Activated naive CD4-positive, alpha-beta T cell treated with anti-CD3 and anti-CD28 coated beads, Interleukin-2, amount 10 ng/mL, durations not matched to agents 7 days and 5 days (primary cell): ENCODE measurements around the gene WNK1.
"Not testable (repeated sequence)": the region's sequence is repeated elsewhere in the genome, so short reads cannot be mapped to it uniquely, and the experiment has no call there.

Experiments
- CTCF ChIA-PET: fragments of 350-600 bp; sonication (Branson Sonifier 250); formaldehyde crosslinking; loops from one replicate; lab custom pipeline; 2021; ENCODE audit warnings: antibody characterized with exemption; lab: Charles Lee
- DNase-seq: peaks from one replicate; pipeline ENCODE4 v3.0.0-alpha.2; 2020
- H3K27ac Mint-ChIP-seq: one replicate; pipeline ENCODE4 v1.8.0; 2021; ENCODE audit warnings: mild to moderate bottlenecking, moderate library complexity, mixed read lengths
- H3K27me3 Mint-ChIP-seq: one replicate; pipeline ENCODE4 v1.8.0; 2021; ENCODE audit warnings: mild to moderate bottlenecking, mixed read lengths
- H3K36me3 Mint-ChIP-seq: one replicate; pipeline ENCODE4 v1.8.0; 2021; ENCODE audit warnings: mixed read lengths
- H3K4me1 Mint-ChIP-seq: one replicate; pipeline ENCODE4 v1.8.0; 2021; ENCODE audit warnings: mixed read lengths
- H3K4me3 Mint-ChIP-seq: one replicate; pipeline ENCODE4 v1.8.0; 2021; ENCODE audit warnings: mild to moderate bottlenecking, moderate library complexity, mixed read lengths
- H3K9me3 Mint-ChIP-seq: one replicate; pipeline ENCODE4 v1.8.0; 2021; ENCODE audit warnings: mixed read lengths

WNK1 gene

DNA sequence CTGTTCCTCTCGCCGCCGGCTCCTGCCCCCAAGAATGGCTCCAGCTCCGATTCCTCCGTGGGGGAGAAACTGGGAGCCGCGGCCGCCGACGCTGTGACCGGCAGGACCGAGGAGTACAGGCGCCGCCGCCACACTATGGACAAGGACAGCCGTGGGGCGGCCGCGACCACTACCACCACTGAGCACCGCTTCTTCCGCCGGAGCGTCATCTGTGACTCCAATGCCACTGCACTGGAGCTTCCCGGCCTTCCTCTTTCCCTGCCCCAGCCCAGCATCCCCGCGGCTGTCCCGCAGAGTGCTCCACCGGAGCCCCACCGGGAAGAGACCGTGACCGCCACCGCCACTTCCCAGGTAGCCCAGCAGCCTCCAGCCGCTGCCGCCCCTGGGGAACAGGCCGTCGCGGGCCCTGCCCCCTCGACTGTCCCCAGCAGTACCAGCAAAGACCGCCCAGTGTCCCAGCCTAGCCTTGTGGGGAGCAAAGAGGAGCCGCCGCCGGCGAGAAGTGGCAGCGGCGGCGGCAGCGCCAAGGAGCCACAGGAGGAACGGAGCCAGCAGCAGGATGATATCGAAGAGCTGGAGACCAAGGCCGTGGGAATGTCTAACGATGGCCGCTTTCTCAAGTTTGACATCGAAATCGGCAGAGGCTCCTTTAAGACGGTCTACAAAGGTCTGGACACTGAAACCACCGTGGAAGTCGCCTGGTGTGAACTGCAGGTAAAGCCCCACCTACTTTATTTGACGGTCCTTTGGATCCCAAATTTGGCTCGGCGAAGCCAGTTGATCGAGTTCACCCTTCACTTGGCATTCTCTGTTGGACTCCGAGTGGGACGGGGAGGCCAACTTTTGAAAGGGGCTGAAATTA, 1.5 kb downstream of the WNK1 start:
- Mint-ChIP-seq H3K4me3 (peak overlapping the region; percentile 88), H3K27ac (peak overlapping the region; percentile 93), H3K4me1 (peaks cover 43% of the 10 kb centered on the region), H3K36me3 (peaks cover 29% of the 10 kb centered on the region), H3K27me3 (no peaks in the 10 kb centered on the region), H3K9me3 (no peaks in the 10 kb centered on the region)
- CTCF ChIA-PET: interaction anchor here (1.0 to 6.3 kb wide), 13 partner anchors 25 to 196 kb away, joined by 3 to 74 read pairs (median 4); partner anchors contain the start of genes NINJ2 and RAD52
- DNase-seq: peak; percentile 70

- peaks cover 30% of the 10 kb centered on the region for H3K36me3 Mint-ChIP-seq
- no peaks in the 10 kb centered on the region for H3K9me3 Mint-ChIP-seq
- CTCF ChIA-PET: interaction anchor here (0.6 to 6.3 kb wide), 18 partner anchors 21 to 350 kb away, joined by 3 to 74 read pairs (median 4); partner anchors contain the start of gene NINJ2
- peaks cover 40% of the 10 kb centered on the region for H3K4me1 Mint-ChIP-seq
- H3K27ac Mint-ChIP-seq: peak overlapping the region; percentile 93
- no peaks in the 10 kb centered on the region for H3K27me3 Mint-ChIP-seq
- no peak for DNase-seq
- H3K4me3 Mint-ChIP-seq: peak overlapping the region; percentile 88
Observed at GRCh38 chr12:754473-754820, 2.1 kb downstream of the WNK1 start.

GRCh38 chr12:754851-755562, 2.6 kb downstream of the WNK1 start:
- H3K27ac Mint-ChIP-seq: peak overlapping the region; percentile 93
- H3K4me1 Mint-ChIP-seq: peaks cover 40% of the 10 kb centered on the region
- H3K4me3 Mint-ChIP-seq: peak overlapping the region; percentile 88
- H3K36me3 Mint-ChIP-seq: peaks cover 36% of the 10 kb centered on the region
- peak; percentile 24 for DNase-seq
- no peaks in the 10 kb centered on the region for H3K9me3 Mint-ChIP-seq
- CTCF ChIA-PET: interaction anchor here (0.5 to 6.3 kb wide), 19 partner anchors 21 to 349 kb away, joined by 3 to 74 read pairs (median 4); partner anchors contain the start of gene NINJ2
- no peaks in the 10 kb centered on the region for H3K27me3 Mint-ChIP-seq

DNA sequence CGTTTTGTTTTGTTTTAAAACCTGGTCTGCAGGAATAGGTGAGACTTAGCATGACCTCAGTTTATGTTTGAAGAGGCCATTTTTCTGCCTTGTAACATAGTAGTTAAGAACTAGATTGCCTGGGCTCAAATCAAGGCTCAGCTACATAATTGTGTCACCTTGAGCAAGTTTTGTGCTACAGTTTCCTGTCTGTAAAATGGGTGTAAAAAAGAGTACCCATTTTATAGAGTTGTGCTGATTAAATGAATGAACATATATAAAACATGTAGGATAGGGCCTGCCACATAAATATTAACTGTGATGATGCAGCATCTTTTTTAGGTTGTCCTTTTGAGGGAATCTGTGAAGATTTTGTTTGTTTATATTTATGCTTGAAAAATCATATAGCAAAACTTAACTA, 7.2 kb downstream of the WNK1 start:
- no peaks in the 10 kb centered on the region for H3K9me3 Mint-ChIP-seq
- peaks cover 63% of the 10 kb centered on the region for H3K4me1 Mint-ChIP-seq
- H3K27ac Mint-ChIP-seq: no peak overlapping the region
- peaks cover 46% of the 10 kb centered on the region for H3K36me3 Mint-ChIP-seq
- DNase-seq: no peak
- CTCF ChIA-PET: interaction anchor here (1.0 to 2.2 kb wide), 3 partner anchors 32 to 189 kb away, joined by 3 to 10 read pairs (median 3); no protein-coding TSS in a partner anchor
- no peak overlapping the region for H3K4me3 Mint-ChIP-seq
- no peaks in the 10 kb centered on the region for H3K27me3 Mint-ChIP-seq

GRCh38 chr12:761256-761655, 8.9 kb downstream of the WNK1 start:
- CTCF ChIA-PET: interaction anchor here (0.8 to 2.2 kb wide), 3 partner anchors 54 to 186 kb away, joined by 3 to 10 read pairs (median 3); no protein-coding TSS in a partner anchor
- Mint-ChIP-seq H3K4me1 (peaks cover 54% of the 10 kb centered on the region), H3K36me3 (peaks cover 42% of the 10 kb centered on the region), H3K27me3 (no peaks in the 10 kb centered on the region), H3K4me3 (no peak overlapping the region), H3K9me3 (no peaks in the 10 kb centered on the region), H3K27ac (no peak overlapping the region)
- DNase-seq: no peak

DNA sequence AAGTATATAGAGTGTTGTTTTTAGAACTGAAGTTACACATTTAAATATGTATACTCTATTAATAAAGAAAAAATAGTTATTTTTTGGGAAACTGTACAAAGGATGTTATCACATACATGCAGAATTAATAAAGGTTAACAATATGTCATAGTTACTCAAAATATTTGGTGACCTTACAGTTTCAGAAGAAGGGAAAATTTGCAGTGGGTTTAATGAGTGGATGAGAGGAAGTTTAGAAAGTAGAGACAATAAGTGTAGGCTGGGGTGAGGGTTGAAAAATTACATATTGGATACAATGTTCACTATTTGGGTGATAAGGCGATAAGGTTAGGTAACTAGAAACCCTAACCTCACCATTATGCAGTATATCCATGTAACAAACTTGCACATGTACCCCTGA, 13.5 kb downstream of the WNK1 start:
- no peak overlapping the region for H3K4me3 Mint-ChIP-seq

GRCh38 chr12:768434-768833, 16.1 kb downstream of the WNK1 start:
- peaks cover 35% of the 10 kb centered on the region for H3K4me1 Mint-ChIP-seq
- no peak overlapping the region for H3K4me3 Mint-ChIP-seq
- CTCF ChIA-PET: no interaction called here
- no peaks in the 10 kb centered on the region for H3K27me3 Mint-ChIP-seq
- peaks cover 16% of the 10 kb centered on the region for H3K36me3 Mint-ChIP-seq
- H3K27ac Mint-ChIP-seq: no peak overlapping the region
- H3K9me3 Mint-ChIP-seq: no peaks in the 10 kb centered on the region
- DNase-seq: no peak

More for the DNA sequence above, 13.5 kb downstream of the WNK1 start:
- CTCF ChIA-PET: interaction anchor here (1.7 kb wide), 1 partner anchor 14 kb away, joined by 4 read pairs; the partner anchor contains the start of gene WNK1
- Mint-ChIP-seq H3K9me3 (no peaks in the 10 kb centered on the region), H3K36me3 (peaks cover 27% of the 10 kb centered on the region), H3K4me1 (peaks cover 35% of the 10 kb centered on the region), H3K27ac (no peak overlapping the region), H3K27me3 (no peaks in the 10 kb centered on the region)
- no peak for DNase-seq

- Mint-ChIP-seq H3K4me1 (peaks cover 34% of the 10 kb centered on the region), H3K4me3 (no peak overlapping the region), H3K27ac (no peak overlapping the region), H3K9me3 (no peaks in the 10 kb centered on the region), H3K27me3 (no peaks in the 10 kb centered on the region), H3K36me3 (peaks cover 8% of the 10 kb centered on the region)
- DNase-seq: no peak
- CTCF ChIA-PET: no interaction called here
Observed at GRCh38 chr12:770479-770878, 18.1 kb downstream of the WNK1 start.

- H3K27ac Mint-ChIP-seq: no peak overlapping the region
- CTCF ChIA-PET: interaction anchor here (0.9 kb wide), 1 partner anchor 9 kb away, joined by 3 read pairs; no protein-coding TSS in a partner anchor
- no peak overlapping the region for H3K4me3 Mint-ChIP-seq
Observed at GRCh38 chr12:772056-772697, 19.8 kb downstream of the WNK1 start.

GRCh38 chr12:774051-774614, 21.8 kb downstream of the WNK1 start:
- CTCF ChIA-PET: interaction anchor here (2.7 kb wide), 1 partner anchor 40 kb away, joined by 9 read pairs; no protein-coding TSS in a partner anchor
- no peak overlapping the region for H3K27ac Mint-ChIP-seq
- peaks cover 50% of the 10 kb centered on the region for H3K4me1 Mint-ChIP-seq

More at GRCh38 chr12:772056-772697, 19.8 kb downstream of the WNK1 start:
- Mint-ChIP-seq H3K36me3 (peaks cover 9% of the 10 kb centered on the region), H3K27me3 (no peaks in the 10 kb centered on the region), H3K4me1 (peaks cover 40% of the 10 kb centered on the region), H3K9me3 (no peaks in the 10 kb centered on the region)
- DNase-seq: no peak

GRCh38 chr12:775973-776771, 23.8 kb downstream of the WNK1 start:
- H3K36me3 Mint-ChIP-seq, H3K9me3 Mint-ChIP-seq, H3K4me3 Mint-ChIP-seq, DNase-seq, H3K27me3 Mint-ChIP-seq, H3K27ac Mint-ChIP-seq: not testable (repeated sequence)
- peaks cover 61% of the 10 kb centered on the region for H3K4me1 Mint-ChIP-seq
- CTCF ChIA-PET: interaction anchor here (0.8 to 2.7 kb wide), 5 partner anchors 21 to 162 kb away, joined by 3 to 9 read pairs (median 4); no protein-coding TSS in a partner anchor

More at GRCh38 chr12:774051-774614, 21.8 kb downstream of the WNK1 start:
- H3K27me3 Mint-ChIP-seq: no peaks in the 10 kb centered on the region
- DNase-seq: no peak
- no peaks in the 10 kb centered on the region for H3K9me3 Mint-ChIP-seq
- H3K4me3 Mint-ChIP-seq: no peak overlapping the region
- peaks cover 7% of the 10 kb centered on the region for H3K36me3 Mint-ChIP-seq

DNA sequence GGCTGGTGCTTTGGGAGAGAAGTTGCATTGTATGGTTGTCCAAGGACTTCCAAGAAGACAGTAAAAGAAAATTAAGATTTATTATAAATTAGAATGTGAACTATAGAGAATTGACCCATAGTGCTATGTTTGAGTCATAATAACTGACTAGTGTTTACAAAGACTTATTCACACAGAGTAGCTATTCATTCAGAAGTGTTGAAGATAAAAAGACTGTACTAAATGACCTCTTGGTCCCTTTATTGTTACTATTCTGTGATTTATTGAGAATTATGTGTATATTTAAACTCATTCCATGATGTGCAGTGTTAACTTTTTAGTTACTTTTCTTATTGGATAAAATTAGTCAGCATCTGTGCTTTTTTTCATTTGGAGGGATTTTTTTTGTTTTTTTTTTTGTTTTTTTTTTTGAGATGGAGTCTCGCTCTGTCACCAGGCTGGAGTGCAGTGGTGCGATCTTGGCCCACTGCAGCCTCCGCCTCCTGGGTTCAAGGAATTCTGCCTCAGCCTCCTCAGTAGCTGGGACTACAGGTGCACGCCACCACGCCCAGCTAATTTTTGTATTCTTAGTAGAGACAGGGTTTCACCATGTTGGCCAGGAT, 24.5 kb downstream of the WNK1 start:
- CTCF ChIA-PET: interaction anchor here (0.8 kb wide), 1 partner anchor 201 kb away, joined by 4 read pairs; no protein-coding TSS in a partner anchor
- H3K36me3 Mint-ChIP-seq, H3K27me3 Mint-ChIP-seq, DNase-seq, H3K4me3 Mint-ChIP-seq, H3K9me3 Mint-ChIP-seq, H3K27ac Mint-ChIP-seq: not testable (repeated sequence)
- H3K4me1 Mint-ChIP-seq: peaks cover 64% of the 10 kb centered on the region
